Thyroid gland (tissue), 4 donors: ENCODE results near the gene POPDC3.

Experiments used
- CTCF ChIP-seq, 6 experiments: fragments of 200-600 bp in 3 of 6; fragments of 450-650 bp in 3 of 6; sonication (generic) in 3 of 6; IDR thresholded peaks; one replicate each; pipeline ENCODE4 v1.5.1; 2016 to 2019; ENCODE audit warnings: antibody characterized with exemption in 6 of 6, mild to moderate bottlenecking in 2 of 6, inconsistent platforms in 1 of 6, moderate library complexity in 1 of 6
- POLR2A ChIP-seq, 2 donors: fragments of 450-650 bp; IDR thresholded peaks; one replicate each; pipeline ENCODE4 v1.6.1; 2017; ENCODE audit warnings: antibody characterized with exemption in 2 of 2, mild to moderate bottlenecking in 2 of 2, moderate library complexity in 1 of 2

- TF ChIP-seq CTCF (IDR thresholded peaks at IDR 0.05), result no peak
- TF ChIP-seq POLR2A (IDR thresholded peaks at IDR 0.05), result no peak
Observed at GRCh38 chr6:105164418-105164817, 15.4 kb downstream of the POPDC3 start.
